ENCODE data around the gene YPEL5. TPM values are rescaled to one million over a fixed set of nuclear protein-coding genes. Genes with fewer than 3 reads are reported as not detected.

YPEL5 gene
- total RNA-seq, 5 donors from 2014 or later (not counting 1 experiment from before 2014, with no cell fraction given), result 73.0 to 962 (median 77.3) TPM

GRCh38 chr2:30191819-30192271 is 45.0 kb downstream of the YPEL5 start:
- peaks cover 0 to 3% of the 10 kb centered on the region in 2 donors for H3K27me3 Mint-ChIP-seq
- H3K9me3 ChIP-seq, result no peaks in the 10 kb centered on the region
- H3K36me3 ChIP-seq (ENCODE audit: control insufficient read depth in 2 of 2, extremely low read depth in 1 of 2, insufficient read depth in 1 of 2, low read length in 1 of 2), result no peaks in the 10 kb centered on the region
- DNase-seq (no peak), ATAC-seq (replicated peaks in 1 of 4) (no peak)
- no peaks in the 10 kb centered on the region for H3K4me1 ChIP-seq (ENCODE audit: control insufficient read depth in 1 of 2, extremely low read depth in 1 of 2, insufficient read depth in 2 of 2, low read length in 2 of 2)
- peaks cover 0 to 1% (median 0%) of the 10 kb centered on the region in 3 donors for H3K9me3 Mint-ChIP-seq
- no peak overlapping the region for H3K27ac Mint-ChIP-seq
- H3K27ac ChIP-seq (ENCODE audit: low read length), result no peak overlapping the region
- no peak overlapping the region for H3K4me3 ChIP-seq (ENCODE audit: control insufficient read depth in 1 of 2, extremely low read depth in 1 of 2, low read length in 1 of 2)
- no peak overlapping the region for H3K4me3 Mint-ChIP-seq
- H3K4me1 Mint-ChIP-seq, result peaks cover 0 to 4% (median 2%) of the 10 kb centered on the region in 3 donors
- CTCF ChIA-PET, result interaction anchor here in 1 of 2 donors (0.9 kb wide), 1 partner anchor 27 kb away, joined by 3 read pairs; no protein-coding TSS in a partner anchor
- WGBS (ENCODE audit: insufficient coverage), result 93% methylated on average over 4 of the region's 7 CpGs
- POLR2A ChIA-PET, result interaction anchor here in 1 of 2 donors (0.7 kb wide), 1 partner anchor 81 kb away, joined by 4 read pairs; no protein-coding TSS in a partner anchor
- no peaks in the 10 kb centered on the region for H3K36me3 Mint-ChIP-seq
- H3K27me3 ChIP-seq (replicated peaks in 1 of 2; ENCODE audit: control insufficient read depth in 2 of 2, extremely low read depth in 1 of 2, insufficient read depth in 2 of 2, low read length in 1 of 2), result peaks cover 0 to 5% of the 10 kb centered on the region in 2 experiments

- ATAC-seq (replicated peaks in 1 of 4) (no peak), DNase-seq (no peak)
- H3K4me1 ChIP-seq (ENCODE audit: control insufficient read depth in 1 of 2, extremely low read depth in 1 of 2, insufficient read depth in 2 of 2, low read length in 2 of 2), result no peaks in the 10 kb centered on the region
- no peak overlapping the region for H3K4me3 ChIP-seq (ENCODE audit: control insufficient read depth in 1 of 2, extremely low read depth in 1 of 2, low read length in 1 of 2)
- POLR2A ChIA-PET, result interaction anchor here in 1 of 2 donors (0.7 kb wide), 1 partner anchor 82 kb away, joined by 4 read pairs; no protein-coding TSS in a partner anchor
- H3K27ac Mint-ChIP-seq, result no peak overlapping the region
- peaks cover 0 to 4% (median 2%) of the 10 kb centered on the region in 3 donors for H3K4me1 Mint-ChIP-seq
- H3K27me3 ChIP-seq (replicated peaks in 1 of 2; ENCODE audit: control insufficient read depth in 2 of 2, extremely low read depth in 1 of 2, insufficient read depth in 2 of 2, low read length in 1 of 2), result peaks cover 0 to 5% of the 10 kb centered on the region in 2 experiments
- H3K4me3 Mint-ChIP-seq, result no peak overlapping the region
- no peak overlapping the region for H3K27ac ChIP-seq (ENCODE audit: low read length)
- no peaks in the 10 kb centered on the region for H3K9me3 ChIP-seq
- H3K27me3 Mint-ChIP-seq, result peaks cover 0 to 3% of the 10 kb centered on the region in 2 donors
- H3K36me3 ChIP-seq (ENCODE audit: control insufficient read depth in 2 of 2, extremely low read depth in 1 of 2, insufficient read depth in 1 of 2, low read length in 1 of 2), result no peaks in the 10 kb centered on the region
- CTCF ChIA-PET, result interaction anchor here in 1 of 2 donors (0.6 to 0.9 kb wide), 2 partner anchors 27 to 93 kb away, joined by 3 read pairs; no protein-coding TSS in a partner anchor
- H3K9me3 Mint-ChIP-seq, result peaks cover 0 to 1% (median 0%) of the 10 kb centered on the region in 3 donors
- no CpG with 5 or more reads among the region's 4 CpGs for WGBS (ENCODE audit: insufficient coverage)
- H3K36me3 Mint-ChIP-seq, result no peaks in the 10 kb centered on the region
These were observed 45.5 kb downstream of the YPEL5 start for GRCh38 chr2:30192314-30192713.

- Mint-ChIP-seq H3K9me3 (peaks cover 0 to 1% (median 0%) of the 10 kb centered on the region in 3 donors), H3K27me3 (peaks cover 0 to 3% of the 10 kb centered on the region in 2 donors), H3K27ac (no peak overlapping the region), H3K4me3 (no peak overlapping the region), H3K4me1 (peaks cover 0 to 1% (median under 1%) of the 10 kb centered on the region in 3 donors), H3K36me3 (no peaks in the 10 kb centered on the region)
- POLR2A ChIA-PET, result interaction anchor here in 1 of 2 donors (0.6 kb wide), 1 partner anchor 348 kb away, joined by 3 read pairs; no protein-coding TSS in a partner anchor
- Histone ChIP-seq H3K36me3 (ENCODE audit: control insufficient read depth in 2 of 2, extremely low read depth in 1 of 2, insufficient read depth in 1 of 2, low read length in 1 of 2) (no peaks in the 10 kb centered on the region), H3K27me3 (replicated peaks in 1 of 2; ENCODE audit: control insufficient read depth in 2 of 2, extremely low read depth in 1 of 2, insufficient read depth in 2 of 2, low read length in 1 of 2) (peaks cover 0 to 5% of the 10 kb centered on the region in 2 experiments), H3K4me3 (ENCODE audit: control insufficient read depth in 1 of 2, extremely low read depth in 1 of 2, low read length in 1 of 2) (no peak overlapping the region), H3K4me1 (ENCODE audit: control insufficient read depth in 1 of 2, extremely low read depth in 1 of 2, insufficient read depth in 2 of 2, low read length in 2 of 2) (no peaks in the 10 kb centered on the region), H3K27ac (ENCODE audit: low read length) (no peak overlapping the region), H3K9me3 (no peaks in the 10 kb centered on the region)
- DNase-seq (no peak), ATAC-seq (replicated peaks in 1 of 4) (no peak)
- CTCF ChIA-PET, result interaction anchor here (0.6 to 0.9 kb wide), 3 partner anchors 28 to 518 kb away, joined by 3 to 4 read pairs (median 3); no protein-coding TSS in a partner anchor
- WGBS (ENCODE audit: insufficient coverage), result 93% methylated on average over 7 of the region's 13 CpGs
These were observed 46.4 kb downstream of the YPEL5 start for GRCh38 chr2:30193104-30193681.

- no peak for ATAC-seq (replicated peaks in 1 of 4)
These were observed 47.6 kb downstream of the YPEL5 start for GRCh38 chr2:30194421-30194820.

GRCh38 chr2:30195016-30195415 is 48.2 kb downstream of the YPEL5 start:
- Mint-ChIP-seq H3K4me3 (no peak overlapping the region), H3K4me1 (no peaks in the 10 kb centered on the region), H3K36me3 (no peaks in the 10 kb centered on the region), H3K9me3 (no peaks in the 10 kb centered on the region), H3K27ac (peak overlapping the region in 1 of 2 donors; percentile 20), H3K27me3 (peaks cover 0 to 3% of the 10 kb centered on the region in 2 donors)
- no peak overlapping the region for H3K27ac ChIP-seq (ENCODE audit: low read length)
- H3K27me3 ChIP-seq (replicated peaks in 1 of 2; ENCODE audit: control insufficient read depth in 2 of 2, extremely low read depth in 1 of 2, insufficient read depth in 2 of 2, low read length in 1 of 2), result peaks cover 0 to 5% of the 10 kb centered on the region in 2 experiments
- no peak for ATAC-seq (replicated peaks in 1 of 4)
- ChIA-PET POLR2A (no interaction called here), CTCF (interaction anchor here in 1 of 2 donors (0.6 kb wide), 1 partner anchor 406 kb away, joined by 3 read pairs; no protein-coding TSS in a partner anchor)
- no peaks in the 10 kb centered on the region for H3K9me3 ChIP-seq
- no peaks in the 10 kb centered on the region for H3K4me1 ChIP-seq (ENCODE audit: control insufficient read depth in 1 of 2, extremely low read depth in 1 of 2, insufficient read depth in 2 of 2, low read length in 2 of 2)
- WGBS (ENCODE audit: insufficient coverage), result 46% methylated on average over 4 of the region's 4 CpGs
- DNase-seq, result no peak
- H3K36me3 ChIP-seq (ENCODE audit: control insufficient read depth in 2 of 2, extremely low read depth in 1 of 2, insufficient read depth in 1 of 2, low read length in 1 of 2), result no peaks in the 10 kb centered on the region
- H3K4me3 ChIP-seq (ENCODE audit: control insufficient read depth in 1 of 2, extremely low read depth in 1 of 2, low read length in 1 of 2), result no peak overlapping the region

More at GRCh38 chr2:30194421-30194820, 47.6 kb downstream of the YPEL5 start:
- WGBS (ENCODE audit: insufficient coverage), result 74% methylated on average over 6 of the region's 7 CpGs
- H3K4me1 ChIP-seq (ENCODE audit: control insufficient read depth in 1 of 2, extremely low read depth in 1 of 2, insufficient read depth in 2 of 2, low read length in 2 of 2), result no peaks in the 10 kb centered on the region
- no peak overlapping the region for H3K27ac ChIP-seq (ENCODE audit: low read length)
- peaks cover 0 to 5% of the 10 kb centered on the region in 2 experiments for H3K27me3 ChIP-seq (replicated peaks in 1 of 2; ENCODE audit: control insufficient read depth in 2 of 2, extremely low read depth in 1 of 2, insufficient read depth in 2 of 2, low read length in 1 of 2)
- ChIA-PET POLR2A (no interaction called here), CTCF (interaction anchor here in 1 of 2 donors (0.6 kb wide), 1 partner anchor 518 kb away, joined by 5 read pairs; no protein-coding TSS in a partner anchor)
- Mint-ChIP-seq H3K27me3 (peaks cover 0 to 3% of the 10 kb centered on the region in 2 donors), H3K4me1 (no peaks in the 10 kb centered on the region), H3K4me3 (no peak overlapping the region), H3K36me3 (no peaks in the 10 kb centered on the region), H3K27ac (no peak overlapping the region), H3K9me3 (peaks cover 0 to 1% (median 0%) of the 10 kb centered on the region in 3 donors)
- no peaks in the 10 kb centered on the region for H3K36me3 ChIP-seq (ENCODE audit: control insufficient read depth in 2 of 2, extremely low read depth in 1 of 2, insufficient read depth in 1 of 2, low read length in 1 of 2)
- no peak for DNase-seq
- H3K9me3 ChIP-seq, result no peaks in the 10 kb centered on the region
- no peak overlapping the region for H3K4me3 ChIP-seq (ENCODE audit: control insufficient read depth in 1 of 2, extremely low read depth in 1 of 2, low read length in 1 of 2)

GRCh38 chr2:30197570-30198192 is 50.9 kb downstream of the YPEL5 start:
- Mint-ChIP-seq H3K9me3 (no peaks in the 10 kb centered on the region), H3K36me3 (no peaks in the 10 kb centered on the region), H3K4me1 (no peaks in the 10 kb centered on the region), H3K4me3 (no peak overlapping the region), H3K27me3 (peaks cover 0 to 3% of the 10 kb centered on the region in 2 donors), H3K27ac (no peak overlapping the region)
- no peak overlapping the region for H3K4me3 ChIP-seq (ENCODE audit: control insufficient read depth in 1 of 2, extremely low read depth in 1 of 2, low read length in 1 of 2)
- DNase-seq (no peak), ATAC-seq (replicated peaks in 1 of 4) (no peak)
- no peaks in the 10 kb centered on the region for H3K9me3 ChIP-seq
- ChIA-PET CTCF (interaction anchor here in 1 of 2 donors (0.7 to 1.0 kb wide), 2 partner anchors 11 to 47 kb away, joined by 3 read pairs; no protein-coding TSS in a partner anchor), POLR2A (interaction anchor here in 1 of 2 donors (0.6 kb wide), 1 partner anchor 130 kb away, joined by 4 read pairs; no protein-coding TSS in a partner anchor)
- H3K27me3 ChIP-seq (replicated peaks in 1 of 2; ENCODE audit: control insufficient read depth in 2 of 2, extremely low read depth in 1 of 2, insufficient read depth in 2 of 2, low read length in 1 of 2), result peaks cover 0 to 5% of the 10 kb centered on the region in 2 experiments
- no peak overlapping the region for H3K27ac ChIP-seq (ENCODE audit: low read length)
- no peaks in the 10 kb centered on the region for H3K4me1 ChIP-seq (ENCODE audit: control insufficient read depth in 1 of 2, extremely low read depth in 1 of 2, insufficient read depth in 2 of 2, low read length in 2 of 2)
- no peaks in the 10 kb centered on the region for H3K36me3 ChIP-seq (ENCODE audit: control insufficient read depth in 2 of 2, extremely low read depth in 1 of 2, insufficient read depth in 1 of 2, low read length in 1 of 2)
- 74% methylated on average over 5 of the region's 6 CpGs for WGBS (ENCODE audit: insufficient coverage)
